B cell (primary cell): ENCODE measurements around the gene CEP290. TPM values are rescaled to one million over a fixed set of nuclear protein-coding genes. Genes with fewer than 3 reads are reported as not detected.
"Not testable (repeated sequence)": the region's sequence is repeated elsewhere in the genome, so short reads cannot be mapped to it uniquely, and the experiment has no call there.

ENCODE experiments used
- ATAC-seq: fragments of 200-7000 bp; cut with Tn5 transposase; one replicate; pipeline ENCODE4 v1.10.0; 2021; ENCODE audit warnings: low read depth, mild to moderate bottlenecking, moderate number of reproducible peaks, moderate library complexity
- CTCF ChIA-PET: fragments of 350-600 bp; sonication (Branson Sonifier 250); formaldehyde crosslinking; loops from one replicate; lab custom pipeline; 2021; ENCODE audit warnings: antibody characterized with exemption, inconsistent platforms; lab: Charles Lee
- POLR2A ChIA-PET: fragments of 350-600 bp; sonication (Branson Sonifier 250); formaldehyde crosslinking; loops from one replicate; lab custom pipeline; 2021; ENCODE audit warnings: antibody characterized with exemption; lab: Charles Lee
- DNase-seq: peaks from one replicate; pipeline ENCODE4 v3.0.0; 2013
- H2AFZ ChIP-seq: 2 replicates; pipeline ENCODE4 v1.6.1; 2012; ENCODE audit warnings: mild to moderate bottlenecking, low read depth, low read length; ENCODE audit not compliant: insufficient read depth, poor library complexity, severe bottlenecking
- H3K27ac ChIP-seq, 2 donors: 1 replicate in 1 of 2; 2 replicates in 1 of 2; pipeline ENCODE4 v1.5.1; 2012 to 2013; ENCODE audit warnings: low read length in 2 of 2, mild to moderate bottlenecking in 2 of 2, moderate library complexity in 1 of 2
- H3K27me3 ChIP-seq, 4 experiments: fragments of 200-600 bp in 1 of 4; sonication (generic) in 1 of 4; replicated peaks in 1 of 4; 1 replicate in 2 of 4; 2 replicates in 2 of 4; pipeline versions ENCODE4 v1.6.1 to v1.7.0; 2013 to 2016; ENCODE audit warnings: low read length in 3 of 4, mild to moderate bottlenecking in 2 of 4, mixed read lengths in 1 of 4, moderate library complexity in 1 of 4; ENCODE audit not compliant: insufficient read depth in 4 of 4, control insufficient read depth in 3 of 4; ENCODE audit errors: control extremely low read depth in 1 of 4
- H3K36me3 ChIP-seq, 2 experiments: replicated peaks in 1 of 2; 1 replicate in 1 of 2; 2 replicates in 1 of 2; pipeline versions ENCODE4 v1.6.1 to v1.7.1; 2013; ENCODE audit warnings: low read length in 1 of 2; ENCODE audit not compliant: insufficient read depth in 2 of 2, control insufficient read depth in 1 of 2; ENCODE audit errors: control extremely low read depth in 1 of 2, extremely low read depth in 1 of 2
- H3K4me1 ChIP-seq, 2 donors: fragments of 200-600 bp in 1 of 2; sonication (generic) in 1 of 2; 1 replicate in 1 of 2; 2 replicates in 1 of 2; pipeline versions ENCODE4 v1.5.1 to v1.6.1; 2013 to 2017; ENCODE audit warnings: low read length in 2 of 2; ENCODE audit not compliant: control insufficient read depth in 2 of 2, insufficient read depth in 2 of 2
- H3K4me2 ChIP-seq: replicated peaks from 2 replicates; pipeline ENCODE3; 2012; ENCODE audit warnings: mild to moderate bottlenecking, low read depth, low read length; ENCODE audit not compliant: poor library complexity, severe bottlenecking
- H3K4me3 ChIP-seq, 5 experiments: fragments of 200-600 bp in 1 of 5; sonication (generic) in 1 of 5; 1 replicate in 3 of 5; 2 replicates in 2 of 5; pipeline versions ENCODE4 v1.5.1 to v1.7.0; 2011 to 2016; ENCODE audit warnings: low read length in 4 of 5, mild to moderate bottlenecking in 4 of 5, low read depth in 2 of 5, control low read depth in 1 of 5, moderate library complexity in 1 of 5; ENCODE audit not compliant: insufficient read depth in 1 of 5; ENCODE audit errors: control extremely low read depth in 1 of 5, extremely low read depth in 1 of 5
- H3K79me2 ChIP-seq: fragments of 200-600 bp; sonication (generic); one replicate; pipeline ENCODE4 v1.6.0; 2016; ENCODE audit warnings: low read length; ENCODE audit not compliant: control insufficient read depth, insufficient read depth
- H3K9ac ChIP-seq: fragments of 200-600 bp; sonication (generic); 2 replicates; pipeline ENCODE4 v1.6.1; 2017; ENCODE audit warnings: mild to moderate bottlenecking, low read length, moderate library complexity
- H3K9me3 ChIP-seq, 3 donors: one replicate each; pipeline versions ENCODE4 v1.6.1 to v1.7.1; 2013; ENCODE audit warnings: low read length in 2 of 3; ENCODE audit not compliant: control insufficient read depth in 2 of 3, insufficient read depth in 1 of 3; ENCODE audit errors: control extremely low read depth in 1 of 3
- H4K20me1 ChIP-seq: 2 replicates; pipeline ENCODE4 v1.6.0; 2012; ENCODE audit warnings: mild to moderate bottlenecking, low read length; ENCODE audit not compliant: insufficient read depth, control insufficient read depth, poor library complexity, severe bottlenecking
- H3K27ac Mint-ChIP-seq: one replicate; pipeline ENCODE4 v1.8.0; 2021; ENCODE audit warnings: mixed read lengths
- H3K27me3 Mint-ChIP-seq: one replicate; pipeline ENCODE4 v1.8.0; 2021; ENCODE audit warnings: mixed read lengths
- H3K4me1 Mint-ChIP-seq: one replicate; pipeline ENCODE4 v1.8.0; 2021; ENCODE audit warnings: mixed read lengths
- H3K4me3 Mint-ChIP-seq: one replicate; pipeline ENCODE4 v1.8.0; 2021; ENCODE audit warnings: mixed read lengths
- H3K9me3 Mint-ChIP-seq: one replicate; pipeline ENCODE4 v1.8.0; 2022; ENCODE audit warnings: mixed read lengths; ENCODE audit not compliant: insufficient read depth
- CTCF ChIP-seq: fragments of 200-600 bp; IDR thresholded peaks from one replicate; pipeline ENCODE4 v1.8.0; 2022; ENCODE audit warnings: antibody characterized with exemption, mild to moderate bottlenecking
- EZH2 ChIP-seq: IDR thresholded peaks from 2 replicates; pipeline ENCODE4 v1.6.1; 2012; ENCODE audit warnings: borderline replicate concordance, low read depth, mild to moderate bottlenecking, moderate library complexity, low read length; ENCODE audit not compliant: insufficient read depth, poor library complexity, severe bottlenecking
- WGBS: methylation state at CpG from one replicate; pipeline ENCODE4 v1.1.5; 2013; ENCODE audit warnings: missing lambda C conversion rate; ENCODE audit not compliant: insufficient coverage; 5-methylcytosine and 5-hydroxymethylcytosine counted together
- intact Hi-C: fragments of 100-400 bp; cut with micrococcal nuclease; formaldehyde crosslinking; loops from one replicate; pipeline ENCODE4 v1.10.0; 2022
- polyA plus RNA-seq: library from polyadenylated mRNA; depleted of rRNA; stranded (reverse); fragments of >200 nt; gene quantifications from 2 replicates; pipeline ENCODE4 v1.2.3, GENCODE V29; 2012
- total RNA-seq, 2 donors: library from RNA; stranded (reverse); fragments of 120-200 nt in 1 of 2; gene quantifications; 1 replicate in 1 of 2; 2 replicates in 1 of 2; pipeline versions ENCODE4 v1.2.3 to v1.2.4, GENCODE V29; 2013 to 2022

CEP290 gene
- total and polyA plus RNA-seq, 2 donors (not counting 1 experiment from before 2014, with no cell fraction given), result 2.6 to 27.3 TPM

- no CpG with 5 or more reads among the region's 2 CpGs for WGBS
- DNase-seq, CTCF ChIA-PET, ATAC-seq, H3K4me1 Mint-ChIP-seq, intact Hi-C loops, H3K27me3 ChIP-seq, POLR2A ChIA-PET, H4K20me1 ChIP-seq, H3K27ac Mint-ChIP-seq, H3K4me1 ChIP-seq, H3K4me2 ChIP-seq, H2AFZ ChIP-seq, H3K4me3 ChIP-seq, H3K27ac ChIP-seq, H3K36me3 ChIP-seq, H3K27me3 Mint-ChIP-seq, H3K9me3 Mint-ChIP-seq, H3K9me3 ChIP-seq, H3K4me3 Mint-ChIP-seq, H3K79me2 ChIP-seq, H3K9ac ChIP-seq: not testable (repeated sequence)
Observed at GRCh38 chr12:88133181-88133580, 8.7 kb downstream of the CEP290 start.

- H4K20me1 ChIP-seq, result no peaks in the 10 kb centered on the region
- no peak overlapping the region for H3K27ac ChIP-seq
- H3K36me3 ChIP-seq, result peaks cover 3 to 13% of the 10 kb centered on the region in 2 experiments
- TF ChIP-seq EZH2 (no peak), CTCF (no peak)
- no peak overlapping the region for H3K4me3 ChIP-seq
- H3K27me3 Mint-ChIP-seq, result no peaks in the 10 kb centered on the region
- CTCF ChIA-PET, result no interaction called here
- intact Hi-C loops, result no loop called here
- no peaks in the 10 kb centered on the region for H3K79me2 ChIP-seq
- POLR2A ChIA-PET, result no interaction called here
- no peak overlapping the region for H3K4me2 ChIP-seq
- H3K27me3 ChIP-seq, result no peaks in the 10 kb centered on the region
- H3K9me3 Mint-ChIP-seq, result no peaks in the 10 kb centered on the region
- H3K4me3 Mint-ChIP-seq, result no peak overlapping the region
- H3K4me1 ChIP-seq, result no peaks in the 10 kb centered on the region
- ATAC-seq (no peak), DNase-seq (no peak)
- no peak overlapping the region for H3K9ac ChIP-seq
- H2AFZ ChIP-seq, result no peak overlapping the region
- no peaks in the 10 kb centered on the region for H3K9me3 ChIP-seq
- no peak overlapping the region for H3K27ac Mint-ChIP-seq
- H3K4me1 Mint-ChIP-seq, result no peaks in the 10 kb centered on the region
Observed at GRCh38 chr12:88132392-88132791, 9.5 kb downstream of the CEP290 start.
